H1 (cell line): ENCODE measurements around the gene MOV10L1. TPM values are rescaled to one million over a fixed set of nuclear protein-coding genes. Genes with fewer than 3 reads are reported as not detected.

Source experiments
- CHD7 ChIP-seq: fragments of 300-600 bp; sonication (generic); IDR thresholded peaks from 2 replicates; pipeline ENCODE4 v1.7.1; 2012; ENCODE audit warnings: low read length, moderate library complexity, mild to moderate bottlenecking, inconsistent platforms; ENCODE audit not compliant: insufficient replicate concordance
- polyA plus RNA-seq, 7 experiments: library from polyadenylated mRNA; depleted of rRNA in 3 of 7; stranded (reverse) in 5 of 7; unstranded in 2 of 7; fragments of >200 nt in 5 of 7; fragments of 200-250 nt in 2 of 7; gene quantifications; 1 replicate in 5 of 7; 2 replicates in 1 of 7; 4 replicates in 1 of 7; pipeline versions ENCODE4 v1.2.1 to v1.2.3, GENCODE V29; 2011 to 2013; ENCODE audit warnings: missing spikeins in 2 of 7, mixed read lengths in 2 of 7
- total RNA-seq: library from RNA; stranded (reverse); fragmentation: NEBNext Ultra II Directional; extraction: Animal tissue kit (Norgen Biotek cat#: 25700); gene quantifications from 2 replicates; pipeline ENCODE4 v1.2.1, GENCODE V29; 2021

The MOV10L1 gene
- total and polyA plus RNA-seq, 2 of the 8 experiments (the other 6 are each of a cell fraction or from before 2014, with no cell fraction given), result 0.32 TPM; not detected in 1

- TF ChIP-seq CHD7, result no peak
Observed at GRCh38 chr22:50185375-50186087, 95.7 kb downstream of the MOV10L1 start, which contains the start of gene TRABD (continued).
